WTC11 (cell line): Measurements from ENCODE around the gene FERMT1. TPM values are rescaled to one million over a fixed set of nuclear protein-coding genes. Genes with fewer than 3 reads are reported as not detected.

Experiments used
- ATAC-seq: fragments of 200-7000 bp; cut with Tn5 transposase; 2 replicates; pipeline ENCODE4 v1.10.0; 2021; ENCODE audit warnings: mild to moderate bottlenecking, moderate library complexity
- CTCF ChIA-PET: fragments of 300-600 bp; sonication (Branson Sonifier 250); formaldehyde crosslinking; loops from one replicate; lab custom pipeline; 2021; ENCODE audit warnings: antibody characterized with exemption; lab: Charles Lee
- POLR2A ChIA-PET: fragments of 350-600 bp; sonication (Branson Sonifier 250); formaldehyde crosslinking; loops from one replicate; lab custom pipeline; 2021; ENCODE audit warnings: antibody characterized with exemption; lab: Charles Lee
- DNase-seq: peaks from one replicate; pipeline ENCODE4 v3.0.0; 2021; ENCODE audit warnings: low spot score
- H3K27ac Mint-ChIP-seq: 2 replicates; pipeline ENCODE4 v1.8.0; 2021; ENCODE audit warnings: mixed read lengths
- H3K27me3 Mint-ChIP-seq: 2 replicates; pipeline ENCODE4 v1.8.0; 2021; ENCODE audit warnings: low read depth, mild to moderate bottlenecking, moderate library complexity, mixed read lengths
- H3K36me3 Mint-ChIP-seq: 2 replicates; pipeline ENCODE4 v1.8.0; 2021; ENCODE audit warnings: mixed read lengths
- H3K4me1 Mint-ChIP-seq: 2 replicates; pipeline ENCODE4 v1.8.0; 2022; ENCODE audit warnings: mixed read lengths
- H3K4me3 Mint-ChIP-seq: 2 replicates; pipeline ENCODE4 v1.8.0; 2021; ENCODE audit warnings: mild to moderate bottlenecking, moderate library complexity, mixed read lengths
- H3K9me3 Mint-ChIP-seq: 2 replicates; pipeline ENCODE4 v1.8.0; 2021; ENCODE audit warnings: mixed read lengths
- CDX4 ChIP-seq: fragments of 250-450 bp; sonication (Bioruptor Pico); IDR thresholded peaks from 2 replicates; pipeline ENCODE4 v1.9.0; 2021; ENCODE audit warnings: moderate library complexity, mild to moderate bottlenecking, inconsistent platforms, borderline replicate concordance
- CREB1 ChIP-seq: sonication (generic); formaldehyde crosslinking; IDR thresholded peaks from 2 replicates; pipeline ENCODE4 v1.8.0; 2023; ENCODE audit warnings: mild to moderate bottlenecking, missing genetic modification reagents
- CTCF ChIP-seq: fragments of 200-600 bp; IDR thresholded peaks from 2 replicates; pipeline ENCODE4 v1.8.0; 2022; ENCODE audit warnings: antibody characterized with exemption
- HMGA2 ChIP-seq: fragments of 250-450 bp; sonication (Bioruptor Pico); IDR thresholded peaks from 2 replicates; pipeline ENCODE4 v1.4.0; 2021; ENCODE audit warnings: mild to moderate bottlenecking, moderate library complexity
- JAZF1 ChIP-seq: fragments of 250-450 bp; sonication (Bioruptor Pico); IDR thresholded peaks from 2 replicates; pipeline ENCODE4 v1.9.0; 2021; ENCODE audit warnings: moderate library complexity, mild to moderate bottlenecking, inconsistent platforms
- MLX ChIP-seq: sonication (generic); formaldehyde crosslinking; IDR thresholded peaks from 2 replicates; pipeline ENCODE4 v1.8.1; 2023; ENCODE audit warnings: mild to moderate bottlenecking, missing genetic modification reagents, moderate library complexity
- SMAD3 ChIP-seq: sonication (generic); formaldehyde crosslinking; IDR thresholded peaks from 2 replicates; pipeline ENCODE4 v1.8.0; 2022; ENCODE audit warnings: missing genetic modification reagents, mild to moderate bottlenecking, borderline replicate concordance
- SP1 ChIP-seq: sonication (generic); formaldehyde crosslinking; conservative IDR thresholded peaks from 2 replicates; pipeline ENCODE4 v1.8.1; 2022; ENCODE audit warnings: missing genetic modification reagents
- TCF7 ChIP-seq: sonication (generic); formaldehyde crosslinking; IDR thresholded peaks from 2 replicates; pipeline ENCODE4 v1.8.0; 2022; ENCODE audit warnings: mild to moderate bottlenecking, low read depth, missing genetic modification reagents, moderate library complexity
- TEAD4 ChIP-seq: sonication (generic); formaldehyde crosslinking; IDR thresholded peaks from 2 replicates; pipeline ENCODE4 v1.8.0; 2022; ENCODE audit warnings: mild to moderate bottlenecking, missing genetic modification reagents
- TP53 ChIP-seq: sonication (generic); formaldehyde crosslinking; IDR thresholded peaks from 2 replicates; pipeline ENCODE4 v1.8.1; 2023; ENCODE audit warnings: mild to moderate bottlenecking, missing genetic modification reagents
- USF2 ChIP-seq: sonication (generic); formaldehyde crosslinking; IDR thresholded peaks from 2 replicates; pipeline ENCODE4 v1.8.1; 2023; ENCODE audit warnings: mild to moderate bottlenecking, missing genetic modification reagents, moderate library complexity
- ZBTB43 ChIP-seq: sonication (generic); formaldehyde crosslinking; IDR thresholded peaks from 2 replicates; pipeline ENCODE4 v1.8.1; 2023; ENCODE audit warnings: mild to moderate bottlenecking, missing genetic modification reagents
- ZNF263 ChIP-seq: sonication (generic); formaldehyde crosslinking; IDR thresholded peaks from 2 replicates; pipeline ENCODE4 v1.8.1; 2022; ENCODE audit warnings: low read depth, mild to moderate bottlenecking, moderate library complexity, missing genetic modification reagents
- ZNF512 ChIP-seq: sonication (generic); formaldehyde crosslinking; IDR thresholded peaks from 2 replicates; pipeline ENCODE4 v1.8.1; 2022; ENCODE audit warnings: missing genetic modification reagents, borderline replicate concordance
- total RNA-seq: library from RNA; stranded (reverse); gene quantifications from 3 replicates; pipeline ENCODE4 v1.2.3, GENCODE V29; 2021
- TF ChIP-seq, protein P1 (sequence below): sonication (generic); formaldehyde crosslinking; IDR thresholded peaks from 2 replicates; pipeline ENCODE4 v1.8.0; 2022; ENCODE audit warnings: mild to moderate bottlenecking, missing genetic modification reagents
- TF ChIP-seq, protein P2 (sequence below): sonication (generic); formaldehyde crosslinking; IDR thresholded peaks from 2 replicates; pipeline ENCODE4 v1.8.0; 2023; ENCODE audit warnings: mild to moderate bottlenecking, missing genetic modification reagents

Gene FERMT1
- total RNA-seq, 1 experiment from 2014 or later = 23.0 TPM

DNA sequence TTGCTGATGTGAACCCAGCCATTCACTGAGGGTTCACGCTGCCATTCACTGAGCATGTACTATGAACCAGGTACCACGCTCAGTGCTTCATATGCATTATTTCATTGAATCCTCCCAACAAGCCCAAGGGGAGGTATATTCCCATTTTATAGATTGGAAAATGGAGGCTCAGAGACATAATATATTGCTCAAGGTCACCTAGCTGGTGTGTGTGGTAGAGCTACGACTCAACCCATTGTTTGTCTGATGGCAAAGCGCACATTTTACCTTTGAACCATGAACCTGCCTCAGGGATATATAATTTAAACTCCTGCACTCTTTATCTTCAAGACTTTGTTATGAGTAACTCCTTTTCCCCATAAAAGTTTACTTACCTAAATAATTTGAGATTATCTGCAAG is 28.3 kb downstream of the FERMT1 start:
- H3K36me3 Mint-ChIP-seq = peaks cover 16% of the 10 kb centered on the region
- no peaks in the 10 kb centered on the region for H3K9me3 Mint-ChIP-seq
- CTCF ChIA-PET = no interaction called here
- TF ChIP-seq CTCF (no peak), TCF7 (no peak), HMGA2 (CRISPR knock-in tag) (no peak), ZNF512 (CRISPR knock-in tag) (no peak), USF2 (CRISPR knock-in tag) (no peak), TEAD4 (CRISPR knock-in tag) (no peak), SMAD3 (CRISPR knock-in tag) (no peak), CREB1 (CRISPR knock-in tag) (no peak), CDX4 (CRISPR knock-in tag) (no peak), SP1 (no peak), ZNF263 (CRISPR knock-in tag) (no peak), MLX (CRISPR knock-in tag) (no peak), TP53 (CRISPR knock-in tag) (no peak), ZBTB43 (CRISPR knock-in tag) (no peak), JAZF1 (CRISPR knock-in tag) (no peak)
- TF ChIP-seq, protein P1, sequence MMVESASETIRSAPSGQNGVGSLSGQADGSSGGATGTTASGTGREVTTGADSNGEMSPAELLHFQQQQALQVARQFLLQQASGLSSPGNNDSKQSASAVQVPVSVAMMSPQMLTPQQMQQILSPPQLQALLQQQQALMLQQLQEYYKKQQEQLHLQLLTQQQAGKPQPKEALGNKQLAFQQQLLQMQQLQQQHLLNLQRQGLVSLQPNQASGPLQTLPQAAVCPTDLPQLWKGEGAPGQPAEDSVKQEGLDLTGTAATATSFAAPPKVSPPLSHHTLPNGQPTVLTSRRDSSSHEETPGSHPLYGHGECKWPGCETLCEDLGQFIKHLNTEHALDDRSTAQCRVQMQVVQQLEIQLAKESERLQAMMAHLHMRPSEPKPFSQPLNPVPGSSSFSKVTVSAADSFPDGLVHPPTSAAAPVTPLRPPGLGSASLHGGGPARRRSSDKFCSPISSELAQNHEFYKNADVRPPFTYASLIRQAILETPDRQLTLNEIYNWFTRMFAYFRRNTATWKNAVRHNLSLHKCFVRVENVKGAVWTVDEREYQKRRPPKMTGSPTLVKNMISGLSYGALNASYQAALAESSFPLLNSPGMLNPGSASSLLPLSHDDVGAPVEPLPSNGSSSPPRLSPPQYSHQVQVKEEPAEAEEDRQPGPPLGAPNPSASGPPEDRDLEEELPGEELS (CRISPR knock-in tag) = no peak
- TF ChIP-seq, protein P2, sequence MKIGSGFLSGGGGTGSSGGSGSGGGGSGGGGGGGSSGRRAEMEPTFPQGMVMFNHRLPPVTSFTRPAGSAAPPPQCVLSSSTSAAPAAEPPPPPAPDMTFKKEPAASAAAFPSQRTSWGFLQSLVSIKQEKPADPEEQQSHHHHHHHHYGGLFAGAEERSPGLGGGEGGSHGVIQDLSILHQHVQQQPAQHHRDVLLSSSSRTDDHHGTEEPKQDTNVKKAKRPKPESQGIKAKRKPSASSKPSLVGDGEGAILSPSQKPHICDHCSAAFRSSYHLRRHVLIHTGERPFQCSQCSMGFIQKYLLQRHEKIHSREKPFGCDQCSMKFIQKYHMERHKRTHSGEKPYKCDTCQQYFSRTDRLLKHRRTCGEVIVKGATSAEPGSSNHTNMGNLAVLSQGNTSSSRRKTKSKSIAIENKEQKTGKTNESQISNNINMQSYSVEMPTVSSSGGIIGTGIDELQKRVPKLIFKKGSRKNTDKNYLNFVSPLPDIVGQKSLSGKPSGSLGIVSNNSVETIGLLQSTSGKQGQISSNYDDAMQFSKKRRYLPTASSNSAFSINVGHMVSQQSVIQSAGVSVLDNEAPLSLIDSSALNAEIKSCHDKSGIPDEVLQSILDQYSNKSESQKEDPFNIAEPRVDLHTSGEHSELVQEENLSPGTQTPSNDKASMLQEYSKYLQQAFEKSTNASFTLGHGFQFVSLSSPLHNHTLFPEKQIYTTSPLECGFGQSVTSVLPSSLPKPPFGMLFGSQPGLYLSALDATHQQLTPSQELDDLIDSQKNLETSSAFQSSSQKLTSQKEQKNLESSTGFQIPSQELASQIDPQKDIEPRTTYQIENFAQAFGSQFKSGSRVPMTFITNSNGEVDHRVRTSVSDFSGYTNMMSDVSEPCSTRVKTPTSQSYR (CRISPR knock-in tag) = no peak
- no peak overlapping the region for H3K27ac Mint-ChIP-seq
- DNase-seq (no peak), ATAC-seq (no peak)
- no peaks in the 10 kb centered on the region for H3K4me1 Mint-ChIP-seq
- H3K27me3 Mint-ChIP-seq = no peaks in the 10 kb centered on the region
- H3K4me3 Mint-ChIP-seq = no peak overlapping the region
- POLR2A ChIA-PET = no interaction called here
